IMR-90 (cell line): ENCODE results near the gene AXIN1. TPM values are rescaled to one million over a fixed set of nuclear protein-coding genes. Genes with fewer than 3 reads are reported as not detected.
"Not testable (repeated sequence)": the region's sequence is repeated elsewhere in the genome, so short reads cannot be mapped to it uniquely, and the experiment has no call there.

Source experiments
- ATAC-seq: fragments of 200-7000 bp; cut with Tn5 transposase; 2 replicates; pipeline ENCODE4 v1.9.1; 2020; ENCODE audit warnings: low read depth, mild to moderate bottlenecking, moderate library complexity
- BruUV-seq: library from RNA; stranded (reverse); fragments of 400-500 nt; replicated peaks from 2 replicates; lab custom pipeline; 2021; lab: Mats Ljungman, UMichigan
- CTCF ChIA-PET: fragments of 300-600 bp; formaldehyde crosslinking; extraction: SDS; loops from one replicate; lab custom pipeline; 2021; ENCODE audit warnings: antibody characterized with exemption; lab: Yijun Ruan, JAX
- POLR2A ChIA-PET: fragments of 300-600 bp; sonication (Branson Sonifier 250); formaldehyde crosslinking; loops from one replicate; lab custom pipeline; 2022; ENCODE audit warnings: antibody characterized with exemption; ENCODE audit not compliant: unreplicated experiment; lab: Charles Lee
- DNase-seq: peaks from one replicate; pipeline ENCODE4 v3.0.0; 2013
- H2AFZ ChIP-seq: replicated peaks from 2 replicates; pipeline ENCODE3; 2013; ENCODE audit warnings: low read length, mild to moderate bottlenecking; ENCODE audit not compliant: poor library complexity
- H2AK5ac ChIP-seq: 2 replicates; pipeline ENCODE4 v1.6.1; 2013; ENCODE audit warnings: low read depth, low read length, inconsistent platforms
- H2AK9ac ChIP-seq: replicated peaks from 2 replicates; pipeline ENCODE3; 2013; ENCODE audit warnings: mild to moderate bottlenecking, low read depth, low read length, moderate library complexity; ENCODE audit not compliant: poor library complexity
- H2BK120ac ChIP-seq: 2 replicates; pipeline ENCODE4 v1.6.1; 2013; ENCODE audit warnings: low read depth, low read length, inconsistent platforms
- H2BK15ac ChIP-seq: 3 replicates; pipeline ENCODE4 v1.6.1; 2013; ENCODE audit warnings: low read depth, low read length, inconsistent platforms
- H2BK20ac ChIP-seq: 2 replicates; pipeline ENCODE4 v1.6.1; 2013; ENCODE audit warnings: low read depth, mild to moderate bottlenecking, inconsistent platforms, low read length, moderate library complexity
- H2BK5ac ChIP-seq: 2 replicates; pipeline ENCODE4 v1.6.1; 2013; ENCODE audit warnings: mild to moderate bottlenecking, low read depth, low read length, inconsistent platforms; ENCODE audit not compliant: poor library complexity, severe bottlenecking
- H3K14ac ChIP-seq: replicated peaks from 2 replicates; pipeline ENCODE4 v1.6.1; 2013; ENCODE audit warnings: low read depth, low read length, inconsistent platforms
- H3K18ac ChIP-seq: 2 replicates; pipeline ENCODE4 v1.6.1; 2013; ENCODE audit warnings: low read depth, low read length, control low read depth
- H3K23ac ChIP-seq: 2 replicates; pipeline ENCODE4 v1.6.1; 2013; ENCODE audit warnings: low read depth, low read length, inconsistent platforms
- H3K27ac ChIP-seq: 2 replicates; pipeline ENCODE4 v1.5.1; 2013; ENCODE audit warnings: mild to moderate bottlenecking, control low read depth, low read length; ENCODE audit not compliant: insufficient read depth
- H3K27me3 ChIP-seq: 2 replicates; pipeline ENCODE4 v1.6.1; 2013; ENCODE audit warnings: low read length; ENCODE audit not compliant: control insufficient read depth, insufficient read depth
- H3K36me3 ChIP-seq: 2 replicates; pipeline ENCODE4 v1.6.1; 2013; ENCODE audit warnings: low read length, mixed read lengths; ENCODE audit not compliant: control insufficient read depth, insufficient read depth
- H3K4ac ChIP-seq: 2 replicates; pipeline ENCODE4 v1.6.1; 2013; ENCODE audit warnings: low read depth, low read length, inconsistent platforms
- H3K4me1 ChIP-seq: 2 replicates; pipeline ENCODE4 v1.6.1; 2013; ENCODE audit warnings: low read length, mixed read lengths; ENCODE audit not compliant: control insufficient read depth, insufficient read depth
- H3K4me2 ChIP-seq: 2 replicates; pipeline ENCODE4 v1.6.1; 2013; ENCODE audit warnings: low read depth, mild to moderate bottlenecking, control low read depth, low read length, moderate library complexity
- H3K4me3 ChIP-seq: 2 replicates; pipeline ENCODE4 v1.5.1; 2013; ENCODE audit warnings: low read depth, mild to moderate bottlenecking, control low read depth, low read length, moderate library complexity; ENCODE audit not compliant: insufficient read depth
- H3K56ac ChIP-seq: 2 replicates; pipeline ENCODE4 v1.6.1; 2013; ENCODE audit warnings: low read length, inconsistent platforms; ENCODE audit not compliant: insufficient read depth; ENCODE audit errors: extremely low read depth
- H3K79me1 ChIP-seq, 2 experiments: 2 replicates each; pipeline ENCODE4 v1.6.1; 2013; ENCODE audit warnings: low read length in 2 of 2, inconsistent platforms in 1 of 2, low read depth in 1 of 2
- H3K9ac ChIP-seq: 2 replicates; pipeline ENCODE4 v1.6.1; 2013; ENCODE audit warnings: low read depth, low read length, control low read depth
- H3K9me1 ChIP-seq: 2 replicates; pipeline ENCODE4 v1.6.1; 2013; ENCODE audit warnings: low read length, inconsistent platforms; ENCODE audit not compliant: insufficient read depth
- H3K9me3 ChIP-seq: 2 replicates; pipeline ENCODE4 v1.6.1; 2013; ENCODE audit warnings: low read length; ENCODE audit not compliant: control insufficient read depth, insufficient read depth
- H4K20me1 ChIP-seq: 2 replicates; pipeline ENCODE4 v1.6.1; 2013; ENCODE audit warnings: low read length, inconsistent platforms; ENCODE audit not compliant: insufficient read depth
- H4K5ac ChIP-seq: 2 replicates; pipeline ENCODE4 v1.6.1; 2013; ENCODE audit warnings: mild to moderate bottlenecking, low read depth, low read length, control low read depth
- H4K8ac ChIP-seq, 2 experiments: 2 replicates each; pipeline ENCODE4 v1.6.1; 2013; ENCODE audit warnings: low read depth in 2 of 2, low read length in 2 of 2, control low read depth in 1 of 2, inconsistent platforms in 1 of 2
- H4K91ac ChIP-seq: 2 replicates; pipeline ENCODE4 v1.6.1; 2013; ENCODE audit warnings: low read depth, low read length, inconsistent platforms; ENCODE audit not compliant: insufficient read depth
- MXI1 ChIP-seq: IDR thresholded peaks from 2 replicates; pipeline ENCODE4 v1.6.1; 2012; ENCODE audit warnings: low read depth, mild to moderate bottlenecking, low read length, moderate library complexity, borderline replicate concordance
- WGBS, 2 experiments: methylation state at CpG; one replicate each; pipeline versions ENCODE4 v1.1.5 to v1.1.7; 2013; ENCODE audit warnings: missing lambda C conversion rate in 2 of 2; ENCODE audit not compliant: insufficient read length in 1 of 2; ENCODE audit errors: extremely low coverage in 2 of 2; 5-methylcytosine and 5-hydroxymethylcytosine counted together
- dilution Hi-C: fragments of 300-500 bp; cut with HindIII; formaldehyde crosslinking; loops from one replicate; pipeline ENCODE4 v1.14.3; 2018; ENCODE audit warnings: low sequenced_read_pairs; ENCODE audit not compliant: unreplicated experiment
- in situ Hi-C: fragments of 300-500 bp; cut with MboI; formaldehyde crosslinking; loops from 3 replicates; pipeline ENCODE4 v1.14.3; 2019; ENCODE audit warnings: low sequenced_read_pairs, inconsistent platforms, mixed read lengths
- intact Hi-C: fragments of 100-400 bp; cut with micrococcal nuclease; formaldehyde crosslinking; loops from 2 replicates; pipeline ENCODE4 v1.10.0; 2022
- polyA plus RNA-seq, 3 experiments: library from polyadenylated mRNA; depleted of rRNA; stranded (reverse); fragments of >200 nt; gene quantifications; 2 replicates each; pipeline ENCODE4 v1.2.3, GENCODE V29; 2012; ENCODE audit warnings: low replicate concordance in 1 of 3
- total RNA-seq: library from RNA; depleted of rRNA; stranded (reverse); fragments of >200 nt; gene quantifications from 2 replicates; pipeline ENCODE4 v1.2.3, GENCODE V29; 2012

Gene AXIN1
- total and polyA plus RNA-seq, 2 of the 4 experiments (the other 2 are of a cell fraction): 10.9 to 14.2 TPM

GRCh38 chr16:268141-269053 lies 84.1 kb downstream of the AXIN1 start:
- no peak overlapping the region for H2BK20ac ChIP-seq
- no peaks in the 10 kb centered on the region for H4K20me1 ChIP-seq
- no peak overlapping the region for H4K91ac ChIP-seq
- 69% methylated on average over 20 of the region's 40 CpGs; no CpG with 5 or more reads in 1 of the 2 experiments for WGBS, 2 experiments
- H3K27ac ChIP-seq: no peak overlapping the region
- dilution Hi-C loops: no loop called here
- H4K5ac ChIP-seq: no peak overlapping the region
- no peaks in the 10 kb centered on the region for H3K9me3 ChIP-seq
- CTCF ChIA-PET: no interaction called here
- peaks cover 11% of the 10 kb centered on the region for H3K36me3 ChIP-seq
- POLR2A ChIA-PET: no interaction called here
- H3K4me1 ChIP-seq: no peaks in the 10 kb centered on the region
- no peak overlapping the region for H3K23ac ChIP-seq
- H2AK9ac ChIP-seq: no peak overlapping the region
- no peak for DNase-seq
- H3K9me1 ChIP-seq: peaks cover 3% of the 10 kb centered on the region
- no peak overlapping the region for H2BK15ac ChIP-seq
- H2AFZ ChIP-seq: no peak overlapping the region
- no peak overlapping the region; the same call in 1 of the 2 replicates for H2AK5ac ChIP-seq
- H3K14ac ChIP-seq: no peak overlapping the region
- no peak overlapping the region for H3K56ac ChIP-seq
- intact Hi-C loops: no loop called here
- H3K18ac ChIP-seq: no peak overlapping the region
- no peak overlapping the region for H4K8ac ChIP-seq
- H2BK120ac ChIP-seq: no peak overlapping the region
- in situ Hi-C loops: no loop called here
- no peak overlapping the region for H3K4ac ChIP-seq
- H3K27me3 ChIP-seq: no peaks in the 10 kb centered on the region; the same call in 1 of the 2 replicates
- H3K79me1 ChIP-seq: no peaks in the 10 kb centered on the region
- no peak overlapping the region for H3K4me2 ChIP-seq
- H3K4me3 ChIP-seq: no peak overlapping the region
- TF ChIP-seq MXI1: no peak
- no peak overlapping the region for H3K9ac ChIP-seq
- ATAC-seq: no peak
- no TSS peak for BruUV-seq
- no peak overlapping the region for H2BK5ac ChIP-seq

GRCh38 chr16:267562-267961 lies 85.0 kb downstream of the AXIN1 start:
- H2BK20ac ChIP-seq, H3K56ac ChIP-seq, H4K5ac ChIP-seq, H3K4me1 ChIP-seq, H4K91ac ChIP-seq, H3K4me2 ChIP-seq, H2AFZ ChIP-seq, H2BK15ac ChIP-seq, ATAC-seq, intact Hi-C loops, H2AK5ac ChIP-seq, H3K14ac ChIP-seq, POLR2A ChIA-PET, H3K27me3 ChIP-seq, H3K23ac ChIP-seq, in situ Hi-C loops, H2BK5ac ChIP-seq, dilution Hi-C loops, H3K9me1 ChIP-seq, H3K9me3 ChIP-seq, H3K4ac ChIP-seq, H2AK9ac ChIP-seq, H4K20me1 ChIP-seq, H4K8ac ChIP-seq, BruUV-seq, CTCF ChIA-PET, H3K27ac ChIP-seq, H3K18ac ChIP-seq, DNase-seq, H3K79me1 ChIP-seq, H3K4me3 ChIP-seq, H2BK120ac ChIP-seq, H3K9ac ChIP-seq: not testable (repeated sequence)
- WGBS, 2 experiments: 88% methylated on average over 12 of the region's 17 CpGs; no CpG with 5 or more reads in 1 of the 2 experiments
- peaks cover 14% of the 10 kb centered on the region for H3K36me3 ChIP-seq
